GM21723 (cell line): Measurements from ENCODE around the gene PCDH10.
"Not testable (repeated sequence)": the region's sequence is repeated elsewhere in the genome, so short reads cannot be mapped to it uniquely, and the experiment has no call there.

Experiments
- ATAC-seq: cut with Tn5 transposase; IDR thresholded peaks from one replicate; pipeline ENCODE4 v1.9.1; 2021; ENCODE audit warnings: mild to moderate bottlenecking, moderate library complexity; ENCODE audit not compliant: unreplicated experiment

Gene PCDH10

DNA sequence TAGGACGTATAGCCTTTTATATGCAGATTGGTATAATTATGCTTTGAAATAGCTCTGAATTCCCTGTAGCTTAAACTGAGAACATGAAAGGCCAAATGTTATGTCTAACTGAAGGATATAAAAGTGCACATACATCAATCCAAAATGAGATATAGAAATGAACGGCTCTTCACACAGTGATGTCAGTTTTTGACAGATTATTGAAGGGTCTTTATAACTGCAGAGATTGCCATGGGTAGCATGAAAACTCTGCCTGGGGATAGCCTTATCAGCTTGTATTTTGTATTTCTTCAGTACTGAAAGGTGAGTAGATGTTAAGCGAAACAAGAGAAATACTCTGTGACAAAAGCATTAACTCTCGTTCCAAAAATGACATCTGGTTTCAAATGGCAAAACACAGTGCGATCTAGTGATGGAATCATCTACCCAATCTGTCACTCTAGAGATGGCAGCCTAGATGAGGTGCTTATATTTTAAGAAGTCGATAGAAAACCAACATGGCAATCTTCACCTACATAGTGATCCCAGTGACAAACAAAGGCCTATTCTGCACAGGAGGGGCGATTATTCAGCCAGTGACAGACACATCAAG lies 59.7 kb downstream of the PCDH10 start:
- no peak for ATAC-seq

DNA sequence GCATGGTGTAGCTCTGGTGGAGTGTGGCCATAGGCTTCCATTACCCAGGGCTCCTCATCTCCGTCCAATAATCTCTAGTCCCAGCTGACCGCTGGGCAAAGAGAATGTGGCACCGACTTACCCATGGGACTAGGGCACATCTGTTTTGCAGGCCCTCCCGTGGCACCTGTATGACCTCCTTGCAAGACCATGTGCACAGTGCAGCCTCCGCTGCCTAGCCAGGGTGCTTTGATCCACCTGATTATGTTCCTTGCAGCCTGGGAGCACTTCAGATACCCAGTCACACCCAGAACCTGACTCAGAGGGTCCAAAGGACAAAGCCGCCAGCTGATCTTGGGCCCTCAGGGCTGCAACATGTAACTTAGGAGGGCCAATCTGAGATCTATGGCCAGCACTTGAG lies 84.8 kb downstream of the PCDH10 start:
- no peak for ATAC-seq

DNA sequence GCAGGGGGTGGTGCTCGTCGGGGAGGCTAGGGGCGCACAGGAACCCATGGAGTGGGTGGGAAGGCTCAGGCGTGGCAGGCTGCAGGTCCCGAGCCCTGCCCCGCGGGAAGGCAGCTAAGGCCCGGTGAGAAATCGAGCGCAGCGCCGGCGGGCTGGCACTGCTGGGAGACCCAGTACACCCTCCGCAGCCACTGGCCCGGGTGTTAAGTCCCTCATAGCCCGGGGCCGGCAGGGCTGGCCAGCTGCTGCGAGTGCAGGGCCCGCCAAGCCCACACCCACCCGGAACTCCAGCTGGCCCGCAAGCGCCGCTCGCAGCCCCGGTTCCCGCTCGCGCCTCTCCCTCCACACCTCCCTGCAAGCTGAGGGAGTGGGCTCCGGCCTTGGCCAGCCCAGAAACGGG lies 91.4 kb downstream of the PCDH10 start:
- ATAC-seq: not testable (repeated sequence)
